ENCODE data around the gene RSKR.
"Not testable (repeated sequence)": the region's sequence is repeated elsewhere in the genome, so short reads cannot be mapped to it uniquely, and the experiment has no call there.

The RSKR gene

GRCh38 chr17:28623696-28624095 is 9.7 kb upstream of the RSKR start:
- DNase-seq (ENCODE audit: low spot score) = no peak

- DNase-seq (ENCODE audit: low spot score) = no peak
These were observed 8.2 kb upstream of the RSKR start for GRCh38 chr17:28622186-28622585.

- no peak for DNase-seq (ENCODE audit: low spot score)
These were observed 6.0 kb upstream of the RSKR start for GRCh38 chr17:28620010-28620409.

GRCh38 chr17:28618464-28618863 is 4.5 kb upstream of the RSKR start:
- no peak for DNase-seq (ENCODE audit: low spot score)

GRCh38 chr17:28616281-28616680 is 2.3 kb upstream of the RSKR start:
- no peak for DNase-seq (ENCODE audit: low spot score)

- DNase-seq (ENCODE audit: low spot score) = no peak
These were observed 1.4 kb upstream of the RSKR start for GRCh38 chr17:28615260-28615940.

GRCh38 chr17:28612936-28613872 is 781 bp downstream of the RSKR start:
- DNase-seq (ENCODE audit: low spot score) = peak; percentile 18

GRCh38 chr17:28612531-28612930 is 1.5 kb downstream of the RSKR start:
- DNase-seq (ENCODE audit: low spot score) = no peak

GRCh38 chr17:28610376-28610775 is 3.6 kb downstream of the RSKR start:
- DNase-seq (ENCODE audit: low spot score) = no peak

- not testable (repeated sequence) for DNase-seq (ENCODE audit: low spot score)
These were observed 10.0 kb downstream of the RSKR start for GRCh38 chr17:28604031-28604430.

- DNase-seq (ENCODE audit: low spot score) = peak; percentile 100
These were observed 14.4 kb downstream of the RSKR start for GRCh38 chr17:28599311-28600184.

GRCh38 chr17:28598799-28599310 is 15.1 kb downstream of the RSKR start, which contains the start of gene SPAG5:
Gene SPAG5, minus strand, starts transcription at chr17:28599025. Its CDS starts 79 bp downstream, at chr17:28598946.
- DNase-seq (ENCODE audit: low spot score) = peak; percentile 95

- peak; percentile 2 for DNase-seq (ENCODE audit: low spot score)
These were observed 15.6 kb downstream of the RSKR start for GRCh38 chr17:28598389-28598788.

GRCh38 chr17:28597606-28598383 is 16.2 kb downstream of the RSKR start:
- no peak for DNase-seq (ENCODE audit: low spot score)

- no peak for DNase-seq (ENCODE audit: low spot score)
These were observed 21.7 kb downstream of the RSKR start for GRCh38 chr17:28592260-28592659.

GRCh38 chr17:28585851-28586250 is 28.1 kb downstream of the RSKR start:
- DNase-seq (ENCODE audit: low spot score) = no peak

GRCh38 chr17:28584434-28584833 is 29.6 kb downstream of the RSKR start:
- DNase-seq (ENCODE audit: low spot score) = no peak

GRCh38 chr17:28582513-28582912 is 31.5 kb downstream of the RSKR start:
- no peak for DNase-seq (ENCODE audit: low spot score)

- DNase-seq (ENCODE audit: low spot score) = no peak
These were observed 33.0 kb downstream of the RSKR start for GRCh38 chr17:28580959-28581358.

GRCh38 chr17:28579526-28579925 is 34.5 kb downstream of the RSKR start:
- DNase-seq (ENCODE audit: low spot score) = no peak

Data from RKO (cell line).